Measurements from ENCODE around the gene KIN. TPM values are rescaled to one million over a fixed set of nuclear protein-coding genes. Genes with fewer than 3 reads are reported as not detected.

The KIN gene
- total RNA-seq, 1 donor from 2014 or later, result 19.2 TPM

DNA sequence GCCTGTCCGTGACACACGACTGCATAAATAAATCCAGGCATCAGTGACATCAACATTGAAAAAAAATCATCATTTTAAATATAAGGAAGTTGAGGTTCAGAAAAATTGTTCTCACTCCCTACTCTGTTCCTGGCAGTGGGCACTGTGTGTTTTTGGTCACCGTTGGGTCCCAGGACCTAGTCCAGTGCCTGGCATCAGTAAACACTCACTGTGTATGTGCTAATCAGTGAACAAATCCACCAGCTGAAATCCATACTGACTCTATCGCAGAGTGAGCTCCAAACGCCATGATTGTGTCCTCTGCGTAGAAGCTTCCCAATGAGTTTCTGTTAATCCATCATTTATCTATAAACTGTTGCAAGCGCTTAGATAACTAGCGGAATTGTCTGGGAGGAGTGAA, 43.5 kb downstream of the KIN start:
- H3K9me3 Mint-ChIP-seq, result no peaks in the 10 kb centered on the region
- H3K4me1 Mint-ChIP-seq, result no peaks in the 10 kb centered on the region
- H3K36me3 Mint-ChIP-seq, result no peaks in the 10 kb centered on the region
- no peak for DNase-seq (ENCODE audit: low spot score in 2 of 2, unreplicated experiment in 2 of 2)
- H3K4me3 Mint-ChIP-seq, result no peak overlapping the region
- peaks cover 5% of the 10 kb centered on the region for H3K27me3 Mint-ChIP-seq (ENCODE audit: low read depth)
- H3K27ac Mint-ChIP-seq, result no peak overlapping the region
- TF ChIP-seq, protein P1, sequence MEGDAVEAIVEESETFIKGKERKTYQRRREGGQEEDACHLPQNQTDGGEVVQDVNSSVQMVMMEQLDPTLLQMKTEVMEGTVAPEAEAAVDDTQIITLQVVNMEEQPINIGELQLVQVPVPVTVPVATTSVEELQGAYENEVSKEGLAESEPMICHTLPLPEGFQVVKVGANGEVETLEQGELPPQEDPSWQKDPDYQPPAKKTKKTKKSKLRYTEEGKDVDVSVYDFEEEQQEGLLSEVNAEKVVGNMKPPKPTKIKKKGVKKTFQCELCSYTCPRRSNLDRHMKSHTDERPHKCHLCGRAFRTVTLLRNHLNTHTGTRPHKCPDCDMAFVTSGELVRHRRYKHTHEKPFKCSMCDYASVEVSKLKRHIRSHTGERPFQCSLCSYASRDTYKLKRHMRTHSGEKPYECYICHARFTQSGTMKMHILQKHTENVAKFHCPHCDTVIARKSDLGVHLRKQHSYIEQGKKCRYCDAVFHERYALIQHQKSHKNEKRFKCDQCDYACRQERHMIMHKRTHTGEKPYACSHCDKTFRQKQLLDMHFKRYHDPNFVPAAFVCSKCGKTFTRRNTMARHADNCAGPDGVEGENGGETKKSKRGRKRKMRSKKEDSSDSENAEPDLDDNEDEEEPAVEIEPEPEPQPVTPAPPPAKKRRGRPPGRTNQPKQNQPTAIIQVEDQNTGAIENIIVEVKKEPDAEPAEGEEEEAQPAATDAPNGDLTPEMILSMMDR (IDR thresholded peaks at IDR 0.05; ENCODE audit: unreplicated experiment), result no peak

DNA sequence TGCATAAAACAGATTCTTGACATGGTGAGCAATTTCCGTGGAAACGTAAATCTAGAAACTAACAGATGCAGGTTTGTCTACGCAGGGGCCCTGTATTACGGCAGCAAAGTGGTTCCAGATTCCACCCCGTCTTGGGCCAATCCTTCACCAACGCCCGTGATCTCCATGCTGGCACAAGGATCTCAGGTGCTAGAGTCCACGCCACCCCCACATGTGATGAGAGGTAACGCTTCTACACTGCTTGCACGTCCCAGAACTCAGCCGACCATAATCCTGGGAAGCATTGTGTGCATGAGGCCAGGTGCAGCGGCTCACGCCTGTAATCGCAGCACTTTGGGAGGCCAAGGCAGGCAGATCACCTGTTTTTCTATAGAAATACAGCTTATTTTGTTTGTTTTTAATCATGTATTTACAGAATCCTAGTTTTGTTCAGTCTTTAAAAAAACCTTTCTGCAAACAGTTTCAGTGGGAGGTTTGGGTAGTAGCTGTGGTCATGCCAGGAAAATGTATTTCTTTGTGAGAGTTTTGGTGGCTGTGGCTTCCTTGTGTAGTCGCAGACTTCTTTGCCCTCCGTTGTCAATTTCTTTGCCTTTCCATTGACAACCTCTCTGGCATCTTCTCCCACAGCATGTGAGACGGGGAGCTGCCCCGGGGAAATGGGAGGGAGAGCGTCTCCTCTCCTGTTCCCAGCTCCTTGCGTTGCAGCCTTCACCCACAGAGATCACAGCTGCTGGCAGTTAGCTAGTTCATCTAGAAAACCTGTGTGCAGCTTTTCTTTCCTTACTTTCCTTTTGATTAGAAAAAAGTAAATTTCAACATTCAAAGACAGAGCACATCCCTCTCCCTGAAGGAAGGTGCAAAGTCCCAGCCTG, 49.0 kb downstream of the KIN start:
- peaks cover 6% of the 10 kb centered on the region for H3K27me3 Mint-ChIP-seq (ENCODE audit: low read depth)

DNA sequence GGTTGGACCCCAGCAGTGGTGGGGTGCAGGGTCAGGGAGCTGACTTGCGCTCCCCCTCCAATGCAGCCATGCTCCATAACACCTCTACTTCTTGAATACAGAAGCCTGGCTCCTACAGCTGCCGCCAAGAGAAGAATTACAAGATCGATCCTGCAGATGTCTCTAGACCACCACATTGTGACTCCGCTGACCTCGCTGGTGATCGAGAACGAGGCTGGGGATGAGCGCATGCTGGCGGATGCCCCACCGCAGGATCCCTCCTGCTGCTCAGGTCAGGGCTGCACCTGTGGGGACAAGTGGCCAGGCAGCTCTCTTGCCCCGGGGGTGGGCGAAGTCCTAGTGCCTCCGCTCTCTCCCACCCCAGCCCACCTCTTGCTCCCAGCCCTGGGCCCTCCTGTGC, 53.0 kb downstream of the KIN start:
- TF ChIP-seq, protein P1 (IDR thresholded peaks at IDR 0.05; ENCODE audit: unreplicated experiment), result no peak
- peaks cover 5% of the 10 kb centered on the region for H3K27me3 Mint-ChIP-seq (ENCODE audit: low read depth)
- H3K9me3 Mint-ChIP-seq, result no peaks in the 10 kb centered on the region
- no peaks in the 10 kb centered on the region for H3K4me1 Mint-ChIP-seq
- H3K27ac Mint-ChIP-seq, result no peak overlapping the region
- no peak for DNase-seq (ENCODE audit: low spot score in 2 of 2, unreplicated experiment in 2 of 2)
- no peaks in the 10 kb centered on the region for H3K36me3 Mint-ChIP-seq
- H3K4me3 Mint-ChIP-seq, result no peak overlapping the region

More for the DNA sequence above, 49.0 kb downstream of the KIN start:
- Mint-ChIP-seq H3K9me3 (no peaks in the 10 kb centered on the region), H3K36me3 (no peaks in the 10 kb centered on the region), H3K27ac (no peak overlapping the region), H3K4me1 (no peaks in the 10 kb centered on the region), H3K4me3 (no peak overlapping the region)
- TF ChIP-seq, protein P1 (IDR thresholded peaks at IDR 0.05; ENCODE audit: unreplicated experiment), result no peak
- DNase-seq (ENCODE audit: low spot score in 2 of 2, unreplicated experiment in 2 of 2), result no peak

DNA sequence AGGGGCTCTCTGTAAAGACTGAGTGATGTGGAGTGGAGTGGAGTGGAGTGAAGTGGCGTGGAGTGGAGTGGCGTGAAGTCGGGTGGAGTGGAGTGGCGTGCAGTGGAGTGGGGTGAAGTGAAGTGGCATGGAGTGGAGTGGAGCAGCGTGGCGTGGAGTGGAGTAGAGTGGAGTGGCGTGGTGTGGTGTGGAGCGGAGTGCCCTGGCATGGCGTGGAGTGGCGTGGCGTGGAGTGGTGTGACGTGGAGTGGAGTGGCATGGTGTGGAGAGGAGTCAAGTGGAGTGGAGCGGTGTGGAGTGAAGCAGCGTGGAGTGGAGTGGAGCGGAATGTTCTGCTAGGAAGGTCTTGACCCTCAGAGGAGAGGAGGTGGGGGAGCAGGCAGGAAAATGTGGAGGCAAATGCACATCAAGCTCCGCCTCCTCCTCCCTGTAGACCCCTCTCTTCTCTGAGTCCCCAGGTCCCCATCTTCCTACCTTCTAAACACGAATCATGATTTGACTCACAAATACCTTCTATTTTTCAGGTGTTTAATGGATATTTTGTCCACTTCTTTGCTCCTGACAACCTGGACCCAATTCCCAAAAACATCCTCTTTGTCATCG, 64.8 kb downstream of the KIN start:
- peaks cover 49% of the 10 kb centered on the region for H3K27me3 Mint-ChIP-seq (ENCODE audit: low read depth)
- no peak overlapping the region for H3K4me3 Mint-ChIP-seq
- no peaks in the 10 kb centered on the region for H3K4me1 Mint-ChIP-seq
- TF ChIP-seq, protein P1 (IDR thresholded peaks at IDR 0.05; ENCODE audit: unreplicated experiment), result no peak
- no peaks in the 10 kb centered on the region for H3K9me3 Mint-ChIP-seq
- no peak overlapping the region for H3K27ac Mint-ChIP-seq
- H3K36me3 Mint-ChIP-seq, result no peaks in the 10 kb centered on the region
- DNase-seq (ENCODE audit: low spot score in 2 of 2, unreplicated experiment in 2 of 2), result no peak

DNA sequence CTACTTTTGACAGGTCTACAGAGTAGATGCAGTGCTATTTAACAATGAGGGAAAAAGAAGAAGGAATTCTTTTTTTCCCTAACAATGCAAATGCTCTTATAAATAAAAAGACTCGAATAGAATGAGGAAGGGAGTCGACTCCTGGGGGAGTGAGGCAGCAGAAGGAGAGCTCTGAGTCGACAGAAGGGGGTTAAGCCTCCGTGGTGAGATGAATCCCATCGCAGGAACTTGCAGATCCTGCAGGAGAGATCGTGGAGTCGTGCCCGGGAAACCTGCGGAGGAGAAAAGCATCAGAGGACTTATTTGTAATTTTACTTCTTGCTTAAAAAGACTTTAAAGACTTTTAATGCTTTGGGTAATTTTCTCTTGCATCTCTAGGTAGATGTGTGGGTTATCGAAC, 67.3 kb downstream of the KIN start:
- TF ChIP-seq, protein P1 (IDR thresholded peaks at IDR 0.05; ENCODE audit: unreplicated experiment), result no peak
- H3K4me3 Mint-ChIP-seq, result no peak overlapping the region
- no peaks in the 10 kb centered on the region for H3K36me3 Mint-ChIP-seq
- no peak overlapping the region for H3K27ac Mint-ChIP-seq
- H3K9me3 Mint-ChIP-seq, result no peaks in the 10 kb centered on the region
- DNase-seq (ENCODE audit: low spot score in 2 of 2, unreplicated experiment in 2 of 2), result no peak
- H3K27me3 Mint-ChIP-seq (ENCODE audit: low read depth), result peaks cover 40% of the 10 kb centered on the region
- H3K4me1 Mint-ChIP-seq, result no peaks in the 10 kb centered on the region
